Neuronal stem cell (in vitro differentiated cells): ENCODE data around the gene ATN1.
A peak's percentile ranks its signal among the peaks of the same experiment; 100 is the strongest.
"Not testable (repeated sequence)": the region's sequence is repeated elsewhere in the genome, so short reads cannot be mapped to it uniquely, and the experiment has no call there.

Source experiments
- DNase-seq: peaks from one replicate; pipeline ENCODE4 v3.0.0-alpha.2; 2013; ENCODE audit warnings: low spot score
- H2AFZ ChIP-seq: one replicate; pipeline ENCODE4 v1.6.1; 2013; ENCODE audit warnings: mild to moderate bottlenecking, low read length, inconsistent platforms
- H2AK5ac ChIP-seq: 2 replicates; pipeline ENCODE4 v1.6.1; 2013; ENCODE audit warnings: low read depth, mild to moderate bottlenecking, inconsistent platforms, low read length, moderate library complexity, mixed read lengths
- H2BK120ac ChIP-seq: 2 replicates; pipeline ENCODE4 v1.6.1; 2013; ENCODE audit warnings: low read depth, mild to moderate bottlenecking, inconsistent platforms, low read length, moderate library complexity, mixed read lengths
- H2BK12ac ChIP-seq: one replicate; pipeline ENCODE4 v1.6.1; 2013; ENCODE audit warnings: low read length, inconsistent platforms
- H2BK15ac ChIP-seq: 2 replicates; pipeline ENCODE4 v1.6.1; 2013; ENCODE audit warnings: mild to moderate bottlenecking, low read length, inconsistent platforms, mixed read lengths
- H2BK5ac ChIP-seq: one replicate; pipeline ENCODE4 v1.6.1; 2013; ENCODE audit warnings: inconsistent platforms, mild to moderate bottlenecking, low read length, moderate library complexity
- H3K14ac ChIP-seq: one replicate; pipeline ENCODE4 v1.6.1; 2013; ENCODE audit warnings: low read length, inconsistent platforms
- H3K18ac ChIP-seq: 2 replicates; pipeline ENCODE4 v1.6.1; 2013; ENCODE audit warnings: low read length, inconsistent platforms
- H3K23ac ChIP-seq: 2 replicates; pipeline ENCODE4 v1.6.1; 2013; ENCODE audit warnings: low read depth, mild to moderate bottlenecking, mixed read lengths, low read length, inconsistent platforms; ENCODE audit not compliant: poor library complexity
- H3K27ac ChIP-seq: replicated peaks from 3 replicates; pipeline ENCODE4 v1.5.1; 2013; ENCODE audit warnings: low read length, inconsistent platforms
- H3K27me3 ChIP-seq, 3 experiments: 2 replicates each; pipeline ENCODE4 v1.6.1; 2013; ENCODE audit warnings: low read length in 3 of 3, mild to moderate bottlenecking in 2 of 3, inconsistent platforms in 1 of 3, low read depth in 1 of 3, mixed read lengths in 1 of 3, moderate library complexity in 1 of 3; ENCODE audit not compliant: control insufficient read depth in 3 of 3, insufficient read depth in 3 of 3
- H3K36me3 ChIP-seq, 2 donors: replicated peaks in 1 of 2; 2 replicates each; pipeline ENCODE4 v1.6.1; 2013; ENCODE audit warnings: low read length in 2 of 2; ENCODE audit not compliant: control insufficient read depth in 2 of 2, insufficient read depth in 2 of 2
- H3K4ac ChIP-seq: 2 replicates; pipeline ENCODE4 v1.6.1; 2013; ENCODE audit warnings: inconsistent platforms, mild to moderate bottlenecking, low read length, moderate library complexity
- H3K4me1 ChIP-seq, 2 donors: 1 replicate in 1 of 2; 2 replicates in 1 of 2; pipeline ENCODE4 v1.6.1; 2013; ENCODE audit warnings: low read length in 2 of 2, low read depth in 1 of 2; ENCODE audit not compliant: control insufficient read depth in 2 of 2, insufficient read depth in 1 of 2
- H3K4me2 ChIP-seq: one replicate; pipeline ENCODE4 v1.6.1; 2013; ENCODE audit warnings: mild to moderate bottlenecking, low read length, inconsistent platforms; ENCODE audit not compliant: insufficient read depth, poor library complexity, severe bottlenecking
- H3K4me3 ChIP-seq, 2 donors: 2 replicates each; pipeline ENCODE4 v1.5.1; 2013; ENCODE audit warnings: low read length in 2 of 2, mild to moderate bottlenecking in 2 of 2, inconsistent platforms in 1 of 2, moderate library complexity in 1 of 2
- H3K79me1 ChIP-seq: one replicate; pipeline ENCODE4 v1.6.1; 2013; ENCODE audit warnings: low read depth, mild to moderate bottlenecking, inconsistent platforms, low read length, moderate library complexity
- H3K9ac ChIP-seq: one replicate; pipeline ENCODE4 v1.6.1; 2013; ENCODE audit warnings: mild to moderate bottlenecking, low read depth, low read length, inconsistent platforms; ENCODE audit not compliant: poor library complexity
- H3K9me3 ChIP-seq, 2 donors: replicated peaks in 1 of 2; 2 replicates each; pipeline versions ENCODE3 to v1.6.1; 2013; ENCODE audit warnings: low read length in 2 of 2, mild to moderate bottlenecking in 2 of 2, inconsistent platforms in 1 of 2, low read depth in 1 of 2, mixed read lengths in 1 of 2, moderate library complexity in 1 of 2; ENCODE audit not compliant: control insufficient read depth in 2 of 2, insufficient read depth in 1 of 2
- H4K8ac ChIP-seq: one replicate; pipeline ENCODE4 v1.6.1; 2013; ENCODE audit warnings: low read depth, mild to moderate bottlenecking, inconsistent platforms, low read length, moderate library complexity
- H4K91ac ChIP-seq: one replicate; pipeline ENCODE4 v1.6.1; 2013; ENCODE audit warnings: low read length, low read depth, mild to moderate bottlenecking, inconsistent platforms; ENCODE audit not compliant: poor library complexity
- WGBS, 2 donors: extraction: QIAGEN DNeasy Blood & Tissue Kit; methylation state at CpG; one replicate each; pipeline ENCODE4 v1.1.7; 2013; ENCODE audit warnings: missing lambda C conversion rate in 2 of 2, mixed read lengths in 1 of 2; ENCODE audit not compliant: insufficient read length in 2 of 2, insufficient replicate concordance in 1 of 2; ENCODE audit errors: extremely low coverage in 2 of 2; 5-methylcytosine and 5-hydroxymethylcytosine counted together

The ATN1 gene

GRCh38 chr12:6904280-6905276, 23.2 kb upstream of the ATN1 start, which contains the start of gene LRRC23:
Gene LRRC23 (plus strand): TSS chr12:6904822. CDS start chr12:6905634, 812 bp downstream.
- peak within 1 kb of the TSS; percentile 51 for H3K23ac ChIP-seq
- no CpG with 5 or more reads among the region's 34 CpGs for WGBS, 2 donors

DNA sequence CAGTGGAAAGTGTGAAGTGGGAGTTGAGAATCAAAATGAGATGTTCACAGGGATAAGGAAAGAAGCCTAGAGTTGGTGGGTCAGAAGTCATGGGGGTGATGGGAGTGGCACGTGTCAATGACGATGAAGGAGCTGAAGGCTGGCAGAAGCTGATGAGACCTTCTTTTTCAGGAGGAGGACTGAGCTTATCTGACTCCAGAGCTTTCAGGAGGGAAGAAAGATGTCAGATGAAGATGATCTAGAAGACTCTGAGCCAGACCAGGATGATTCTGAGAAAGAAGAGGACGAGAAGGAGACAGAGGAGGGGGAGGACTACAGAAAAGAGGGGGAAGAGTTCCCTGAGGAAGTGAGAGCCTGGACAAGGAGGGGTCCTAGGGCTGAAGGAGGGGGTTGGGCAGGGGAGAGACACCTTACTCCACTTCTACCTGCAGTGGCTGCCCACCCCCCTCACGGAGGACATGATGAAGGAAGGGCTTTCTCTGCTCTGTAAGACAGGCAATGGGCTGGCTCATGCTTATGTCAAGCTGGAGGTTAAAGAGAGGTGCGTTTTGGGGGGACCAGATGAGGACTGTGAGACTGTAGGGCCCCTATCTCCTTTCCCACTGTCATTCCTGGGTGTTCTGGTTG, 22.2 kb upstream of the ATN1 start:
- peak overlapping the region; percentile 55 to 72 for H3K4me3 ChIP-seq
- WGBS, 2 donors: no CpG with 5 or more reads among the region's 5 CpGs
- peak overlapping the region; percentile 88 for H3K4me2 ChIP-seq
- peak overlapping the region; percentile 71 for H2BK15ac ChIP-seq
- H3K27me3 ChIP-seq: no peaks in the 10 kb centered on the region
- H2BK5ac ChIP-seq: peak overlapping the region; percentile 88
- no peak for DNase-seq
- H3K4ac ChIP-seq: no peak overlapping the region
- peak overlapping the region; percentile 29 for H3K23ac ChIP-seq
- peak overlapping the region; percentile 86 for H3K18ac ChIP-seq
- H4K91ac ChIP-seq: no peak overlapping the region
- no peak overlapping the region for H3K14ac ChIP-seq
- H4K8ac ChIP-seq: no peak overlapping the region
- peaks cover 1% of the 10 kb centered on the region for H3K79me1 ChIP-seq
- no peaks in the 10 kb centered on the region for H3K36me3 ChIP-seq
- peak overlapping the region; percentile 75 for H3K9ac ChIP-seq
- no peaks in the 10 kb centered on the region for H3K9me3 ChIP-seq
- H2BK120ac ChIP-seq: no peak overlapping the region
- H2BK12ac ChIP-seq: peak overlapping the region; percentile 47
- peaks cover 10 to 13% of the 10 kb centered on the region in 2 donors for H3K4me1 ChIP-seq
- peak overlapping the region; percentile 93 for H3K27ac ChIP-seq
- H2AK5ac ChIP-seq: no peak overlapping the region
- peak overlapping the region; percentile 87 for H2AFZ ChIP-seq

More at GRCh38 chr12:6904280-6905276, 23.2 kb upstream of the ATN1 start, which contains the start of gene LRRC23:
- H3K27ac ChIP-seq: peak within 1 kb of the TSS; percentile 93
- H3K4me1 ChIP-seq: peaks cover 10 to 15% of the 10 kb centered on the region in 2 donors
- no peaks in the 10 kb centered on the region for H3K36me3 ChIP-seq
- H3K27me3 ChIP-seq: no peaks in the 10 kb centered on the region
- H2BK120ac ChIP-seq: no peak within 1 kb of the TSS
- H4K91ac ChIP-seq: no peak within 1 kb of the TSS
- no peak within 1 kb of the TSS for H3K14ac ChIP-seq
- peak within 1 kb of the TSS; percentile 71 for H2BK15ac ChIP-seq
- peak within 1 kb of the TSS; percentile 55 to 72 for H3K4me3 ChIP-seq
- H3K4ac ChIP-seq: peak within 1 kb of the TSS; percentile 79
- H3K18ac ChIP-seq: peak within 1 kb of the TSS; percentile 86
- H2BK5ac ChIP-seq: peak within 1 kb of the TSS; percentile 88
- peak within 1 kb of the TSS; percentile 93 for H2AFZ ChIP-seq
- peak within 1 kb of the TSS; percentile 88 for H3K4me2 ChIP-seq
- no peak within 1 kb of the TSS for H4K8ac ChIP-seq
- H3K9me3 ChIP-seq: no peaks in the 10 kb centered on the region
- peak within 1 kb of the TSS; percentile 47 for H2BK12ac ChIP-seq
- DNase-seq: peak; percentile 99
- H3K9ac ChIP-seq: peak within 1 kb of the TSS; percentile 75
- H3K79me1 ChIP-seq: peaks cover 1% of the 10 kb centered on the region
- H2AK5ac ChIP-seq: no peak within 1 kb of the TSS

- not testable (repeated sequence) for H3K9ac ChIP-seq, H3K79me1 ChIP-seq, H2AK5ac ChIP-seq
Observed at GRCh38 chr12:6908141-6908540, 19.6 kb upstream of the ATN1 start.

More at GRCh38 chr12:6908141-6908540, 19.6 kb upstream of the ATN1 start:
- no CpG with 5 or more reads among the region's 11 CpGs for WGBS, 2 donors
- H3K9me3 ChIP-seq, H3K4me3 ChIP-seq, H3K27me3 ChIP-seq, H3K14ac ChIP-seq, H2AFZ ChIP-seq, H3K27ac ChIP-seq, H2BK12ac ChIP-seq, DNase-seq, H3K23ac ChIP-seq, H2BK5ac ChIP-seq, H3K4ac ChIP-seq, H2BK120ac ChIP-seq, H2BK15ac ChIP-seq, H4K91ac ChIP-seq, H4K8ac ChIP-seq, H3K4me2 ChIP-seq, H3K36me3 ChIP-seq, H3K18ac ChIP-seq: not testable (repeated sequence)
- H3K4me1 ChIP-seq: peaks cover 10 to 18% of the 10 kb centered on the region in 2 donors
